GM21717 (cell line): ENCODE measurements around the gene HOXB1.

Experiments used
- ATAC-seq: cut with Tn5 transposase; IDR thresholded peaks from one replicate; pipeline ENCODE4 v1.9.1; 2021; ENCODE audit warnings: mild to moderate bottlenecking, moderate library complexity; ENCODE audit not compliant: unreplicated experiment

Gene HOXB1

GRCh38 chr17:48555258-48556228 lies 24.7 kb upstream of the HOXB1 start:
- ATAC-seq: no peak

DNA sequence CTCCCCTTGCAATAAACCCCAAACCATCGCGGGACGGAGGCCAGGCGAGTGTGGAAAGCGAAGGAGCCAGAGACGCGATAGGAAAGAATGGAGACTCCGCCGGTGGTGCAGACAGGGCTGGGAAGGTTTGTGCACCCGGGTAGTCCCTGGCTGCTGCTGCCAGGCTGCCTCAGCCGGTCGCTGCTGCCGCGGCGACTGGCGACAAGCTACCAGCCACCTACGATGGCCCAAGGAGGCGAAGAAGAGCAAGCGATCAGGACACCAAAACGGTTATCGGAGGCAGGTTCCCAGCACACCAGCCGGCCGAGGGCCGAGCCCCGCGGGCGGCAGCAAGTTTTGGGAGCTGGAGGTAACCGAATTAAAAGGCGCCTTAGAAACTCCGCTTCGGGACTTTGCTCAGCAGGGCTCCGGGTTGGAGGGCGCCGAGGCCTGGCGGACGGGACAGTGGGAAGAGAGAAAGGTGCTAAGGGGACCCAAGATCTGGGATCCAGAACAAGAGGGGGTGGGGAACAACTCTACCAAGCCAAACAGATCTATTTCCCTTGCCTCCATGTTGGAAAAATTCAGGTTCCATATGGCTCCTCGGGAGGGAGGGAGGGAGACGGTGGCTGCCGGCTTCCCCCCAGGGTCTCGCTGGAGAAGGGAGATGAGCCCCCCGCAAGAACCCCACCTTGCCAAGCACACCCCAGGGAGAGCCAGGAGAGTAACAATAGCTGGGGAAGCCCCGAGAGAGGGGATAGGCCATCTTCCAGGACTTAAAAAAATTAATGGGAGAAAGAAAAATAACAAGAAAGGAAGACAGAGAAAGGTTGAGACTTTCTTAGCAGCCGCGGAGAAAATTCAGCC lies 23.8 kb upstream of the HOXB1 start:
- no peak for ATAC-seq

GRCh38 chr17:48553826-48554225 lies 23.0 kb upstream of the HOXB1 start:
- ATAC-seq: no peak

DNA sequence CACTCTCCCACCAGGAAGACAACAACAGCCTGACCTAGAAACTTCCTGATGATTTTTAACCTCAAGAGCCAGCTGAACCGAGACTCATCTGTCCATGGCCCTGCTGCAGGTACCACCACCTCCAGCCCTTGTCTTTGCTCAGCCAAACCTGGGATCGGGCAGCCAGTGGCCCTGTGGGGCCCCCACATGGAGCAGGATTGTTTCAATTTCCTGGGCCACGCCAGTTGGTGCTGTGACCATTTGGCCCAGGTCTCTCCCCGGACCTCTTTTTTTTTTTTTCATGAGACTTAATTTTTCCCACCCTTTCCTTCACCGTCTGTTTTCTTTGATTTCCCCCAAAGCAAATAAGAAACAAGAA lies 22.4 kb upstream of the HOXB1 start:
- ATAC-seq: no peak

GRCh38 chr17:48552466-48553189 lies 21.8 kb upstream of the HOXB1 start:
- no peak for ATAC-seq

- ATAC-seq: no peak
Observed at GRCh38 chr17:48551596-48552465, 21.0 kb upstream of the HOXB1 start.

DNA sequence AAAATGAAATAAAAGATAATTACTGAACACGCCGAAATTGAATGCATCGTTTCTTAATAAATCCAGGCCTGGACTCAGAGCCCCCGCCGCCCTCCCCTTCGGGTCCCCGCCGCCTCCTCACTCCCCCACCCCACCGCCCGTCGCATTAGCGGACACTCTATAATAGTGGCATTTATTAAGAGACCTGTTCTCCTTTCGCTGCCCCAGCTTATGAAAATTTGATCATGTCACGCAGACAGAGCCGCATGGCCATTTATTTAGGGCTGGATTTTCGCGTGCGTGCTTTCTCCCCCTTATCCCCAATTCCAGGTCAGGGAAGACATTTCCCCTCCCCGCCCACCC lies 20.4 kb upstream of the HOXB1 start:
- no peak for ATAC-seq

- ATAC-seq: no peak
Observed at GRCh38 chr17:48550502-48551213, 19.8 kb upstream of the HOXB1 start.

GRCh38 chr17:48549914-48550501 lies 19.2 kb upstream of the HOXB1 start:
- ATAC-seq: no peak

GRCh38 chr17:48549281-48549630 lies 18.4 kb upstream of the HOXB1 start:
- ATAC-seq: no peak

- ATAC-seq: no peak
Observed at GRCh38 chr17:48548523-48549280, 17.9 kb upstream of the HOXB1 start.

GRCh38 chr17:48547808-48548522 lies 17.2 kb upstream of the HOXB1 start:
- ATAC-seq: no peak

- no peak for ATAC-seq
Observed at GRCh38 chr17:48546924-48547807, 16.4 kb upstream of the HOXB1 start.

GRCh38 chr17:48546137-48546923 lies 15.5 kb upstream of the HOXB1 start:
- no peak for ATAC-seq

GRCh38 chr17:48545539-48545938 lies 14.7 kb upstream of the HOXB1 start:
- ATAC-seq: no peak

DNA sequence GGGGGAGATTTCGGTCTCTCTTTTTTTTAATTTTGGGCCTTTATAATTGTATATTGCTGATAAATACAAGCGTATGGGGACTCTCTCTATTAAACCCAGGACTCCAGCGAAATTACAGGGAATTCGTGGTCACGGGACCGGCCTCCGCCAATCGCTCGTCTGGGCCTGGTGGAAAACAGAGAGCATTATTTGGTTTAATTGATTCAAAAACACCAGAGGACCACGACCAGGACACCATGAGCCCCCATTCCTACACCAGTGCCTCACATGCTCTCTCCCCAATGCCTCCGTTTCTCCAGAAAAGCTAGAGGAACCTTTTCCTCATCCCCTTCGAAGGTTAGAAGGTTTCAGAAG lies 14.2 kb upstream of the HOXB1 start, which contains the start of gene HOXB2:
Gene HOXB2, minus strand, starts transcription at position 88 of the 354 bp plus-strand sequence. CDS start 198 bp downstream, outside the sequence.
- no peak for ATAC-seq
